ENCODE measurements around the gene DUXA. TPM values are rescaled to one million over a fixed set of nuclear protein-coding genes. Genes with fewer than 3 reads are reported as not detected.

The DUXA gene
- total RNA-seq, 1 donor from 2014 or later = not detected

DNA sequence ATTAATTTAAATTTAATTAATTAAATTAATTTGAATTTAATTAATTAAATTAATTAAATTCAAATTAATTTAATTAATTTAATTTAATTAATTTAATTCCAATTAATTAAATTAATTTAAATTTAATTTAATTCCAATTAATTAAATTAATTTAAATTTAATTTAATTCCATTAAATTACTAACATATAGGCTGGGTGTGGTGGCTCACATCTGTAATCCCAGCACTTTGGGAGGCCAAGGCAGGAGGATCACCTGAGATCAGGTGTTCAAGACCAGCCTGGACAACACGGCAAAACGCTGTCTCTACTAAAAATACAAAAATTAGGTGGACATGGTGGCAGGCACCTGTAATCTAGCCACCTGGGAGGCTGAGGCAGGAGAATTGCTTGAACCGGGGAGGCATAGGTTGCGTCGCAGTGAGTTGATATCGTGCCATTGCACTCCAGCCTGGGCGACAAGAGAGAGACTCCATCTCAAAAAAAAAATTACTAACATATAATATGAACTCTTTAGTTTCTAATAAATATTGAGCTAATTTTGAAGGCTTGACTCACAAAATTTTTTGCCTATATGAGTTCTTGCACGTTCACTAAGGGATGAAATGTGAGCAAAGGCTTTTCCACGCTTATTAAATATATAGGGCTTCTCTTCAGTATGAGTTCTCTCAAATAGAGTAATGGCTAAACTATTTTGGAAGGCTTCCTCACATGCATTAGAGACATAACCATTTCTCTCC lies 56.5 kb downstream of the DUXA start:
- ATAC-seq (no peak), DNase-seq (no peak)
- intact Hi-C loops (cut with micrococcal nuclease) = no loop called here

DNA sequence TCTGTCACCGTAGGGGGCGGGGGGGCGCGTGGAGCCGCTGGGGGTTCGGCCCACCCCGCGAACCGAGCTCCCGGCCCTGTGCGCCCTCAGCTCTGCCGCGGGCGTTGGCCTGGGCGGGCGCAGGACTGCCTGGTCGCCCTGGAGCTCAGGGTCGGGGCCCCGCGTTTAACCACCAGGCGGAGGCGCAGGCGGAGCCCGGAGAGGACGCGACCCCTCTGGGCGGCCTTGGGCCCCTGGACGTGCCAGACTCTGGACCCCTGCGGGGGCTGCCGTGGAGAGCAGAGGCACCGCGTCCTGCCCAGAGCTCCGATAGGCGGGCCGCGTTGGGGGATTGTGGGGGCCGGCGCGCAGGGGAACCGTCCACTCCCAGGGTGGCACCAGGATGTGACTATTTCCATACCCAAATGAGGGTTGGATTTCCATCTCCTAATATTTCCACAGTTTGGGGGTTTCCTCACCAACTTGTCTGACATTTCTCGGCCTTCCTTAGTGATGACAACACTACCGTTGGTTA lies 60.5 kb downstream of the DUXA start:
- intact Hi-C loops (cut with micrococcal nuclease) = no loop called here
- ATAC-seq (no peak), DNase-seq (no peak)

DNA sequence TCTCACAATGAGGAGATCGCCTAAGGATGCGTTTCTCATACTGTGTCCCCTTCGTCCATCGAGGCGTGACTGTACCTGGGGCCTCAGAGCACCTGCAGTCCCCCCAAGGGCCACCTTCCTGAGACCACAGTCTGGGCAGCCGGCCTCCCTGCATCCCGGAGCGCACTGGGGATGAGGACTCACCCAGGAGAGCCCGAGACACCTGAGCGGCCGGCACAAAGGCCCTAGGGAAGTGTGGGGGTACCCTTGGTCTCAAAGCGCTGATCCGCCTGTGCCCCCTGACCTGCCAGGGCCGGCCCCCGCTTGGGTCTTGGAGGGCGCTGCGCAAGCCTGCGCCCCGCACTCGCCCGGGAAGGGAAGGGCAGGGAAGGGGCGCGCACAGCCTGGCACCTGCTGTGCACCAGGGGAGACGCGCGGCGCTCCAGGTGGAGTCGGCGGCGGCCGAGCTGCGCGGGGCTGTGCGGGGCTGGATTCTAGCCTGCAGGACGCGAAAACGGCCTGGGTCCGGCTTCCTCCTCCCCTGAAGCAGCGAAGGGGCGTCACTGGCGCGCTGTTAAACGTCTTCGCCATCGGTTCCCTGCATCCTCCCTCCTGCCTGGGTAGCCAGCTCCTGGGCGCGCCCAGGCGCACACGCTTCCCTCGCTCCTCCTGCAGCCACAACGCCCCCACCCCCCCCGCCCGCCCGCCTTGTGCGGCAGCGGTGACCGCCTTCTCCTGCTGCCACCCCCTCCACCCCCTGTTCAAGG lies 61.1 kb downstream of the DUXA start:
- ATAC-seq (no peak), DNase-seq (no peak)
- intact Hi-C loops (cut with micrococcal nuclease) = no loop called here

Other genes with a start within 250 kb of the DUXA start
- not detected for gene USP29, start 47.5 kb downstream of the DUXA start, total RNA-seq
- not detected for gene ZIM3, start 22.3 kb downstream of the DUXA start, total RNA-seq
- 19.4 TPM for gene ZNF264, start 24.0 kb upstream of the DUXA start, total RNA-seq
- gene AURKC, start 63.5 kb upstream of the DUXA start, total RNA-seq = 1.5 TPM
- 9.0 TPM for gene ZNF805, start 73.1 kb upstream of the DUXA start, total RNA-seq
- gene ZNF460, start 113.0 kb upstream of the DUXA start, total RNA-seq = 26.4 TPM
- 6.1 TPM for gene ZNF543, start 153.0 kb upstream of the DUXA start, total RNA-seq
- 8.3 TPM for gene ZNF304, start 183.8 kb upstream of the DUXA start, total RNA-seq
- 10.9 TPM for gene TRAPPC2B, start 196.1 kb upstream of the DUXA start, total RNA-seq
- 3.2 TPM for gene ZNF547, start 196.1 kb upstream of the DUXA start, total RNA-seq
- 17.8 TPM for gene ZNF548, start 222.4 kb upstream of the DUXA start, total RNA-seq
- gene ZNF17, start 243.7 kb upstream of the DUXA start, total RNA-seq = 8.8 TPM

Measured in left ventricle myocardium superior (tissue), 1 donor.